Stimulated activated CD8-positive, alpha-beta memory T cell treated with anti-CD3 and anti-CD28 coated beads, Interleukin-12 subunit alpha, Interleukin-12 subunit beta, amount 100 ng/mL, for 4 hours (primary cell): ENCODE measurements around the gene FAM120C.

Experiments used
- DNase-seq: peaks from one replicate; pipeline ENCODE4 v3.0.0-alpha.2; 2020; ENCODE audit warnings: low read depth

Gene FAM120C

DNA sequence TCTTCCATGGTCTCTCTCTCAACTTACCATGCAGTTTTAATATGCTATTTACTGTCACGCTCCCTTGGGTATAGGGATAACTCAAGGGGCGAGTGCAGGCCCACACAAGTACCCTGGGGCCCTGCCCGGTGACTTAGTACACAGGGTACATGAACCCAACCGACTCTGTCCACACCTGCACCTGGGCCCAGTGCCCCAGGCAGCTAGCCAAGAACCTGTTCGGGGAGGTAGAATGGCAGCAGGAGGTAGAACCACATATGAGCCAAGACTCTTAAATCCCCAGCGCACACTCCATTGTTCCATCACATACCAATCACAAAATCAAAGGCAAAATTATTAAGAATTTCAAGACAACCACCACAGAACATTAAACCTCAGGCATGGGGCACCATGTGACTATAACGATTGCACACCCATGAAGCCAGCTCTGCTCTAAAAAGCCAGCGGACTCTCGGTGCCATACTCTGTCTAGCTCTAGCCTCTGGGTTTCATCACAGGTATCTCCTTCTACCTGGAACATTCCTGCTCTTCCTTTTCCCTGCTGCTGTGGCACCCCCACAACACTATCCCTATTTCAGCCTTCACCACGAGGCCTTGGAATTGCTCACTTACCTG, 153.4 kb downstream of the FAM120C start:
- no peak for DNase-seq

DNA sequence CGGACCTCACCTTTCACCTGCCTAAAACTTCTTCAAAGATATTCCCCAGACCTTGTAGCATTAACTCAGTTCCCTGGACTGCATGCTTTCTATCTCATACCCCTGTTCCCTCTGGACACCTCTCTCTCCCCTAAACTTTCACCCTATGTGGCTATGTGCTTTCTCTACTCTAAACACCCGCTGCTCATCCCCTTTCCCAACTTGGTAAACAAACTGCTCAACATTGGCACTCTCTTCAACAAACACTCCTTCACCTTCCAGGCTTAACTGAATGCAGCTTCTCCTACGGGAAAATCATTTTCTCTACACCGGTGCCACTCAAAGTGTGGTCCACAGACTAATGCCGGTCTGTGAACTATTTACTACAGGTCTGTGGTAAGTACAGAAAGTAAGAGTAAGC, 158.7 kb downstream of the FAM120C start:
- no peak for DNase-seq
